HTERT RPE-1 (cell line): ENCODE data around the gene SSB.
"Not testable (repeated sequence)": the region's sequence is repeated elsewhere in the genome, so short reads cannot be mapped to it uniquely, and the experiment has no call there.

Experiments used
- in situ Hi-C: fragments of 300-500 bp; cut with MboI; formaldehyde crosslinking; loops from 4 replicates; pipeline ENCODE4 v1.14.3; 2020; ENCODE audit warnings: low sequenced_read_pairs

The SSB gene

DNA sequence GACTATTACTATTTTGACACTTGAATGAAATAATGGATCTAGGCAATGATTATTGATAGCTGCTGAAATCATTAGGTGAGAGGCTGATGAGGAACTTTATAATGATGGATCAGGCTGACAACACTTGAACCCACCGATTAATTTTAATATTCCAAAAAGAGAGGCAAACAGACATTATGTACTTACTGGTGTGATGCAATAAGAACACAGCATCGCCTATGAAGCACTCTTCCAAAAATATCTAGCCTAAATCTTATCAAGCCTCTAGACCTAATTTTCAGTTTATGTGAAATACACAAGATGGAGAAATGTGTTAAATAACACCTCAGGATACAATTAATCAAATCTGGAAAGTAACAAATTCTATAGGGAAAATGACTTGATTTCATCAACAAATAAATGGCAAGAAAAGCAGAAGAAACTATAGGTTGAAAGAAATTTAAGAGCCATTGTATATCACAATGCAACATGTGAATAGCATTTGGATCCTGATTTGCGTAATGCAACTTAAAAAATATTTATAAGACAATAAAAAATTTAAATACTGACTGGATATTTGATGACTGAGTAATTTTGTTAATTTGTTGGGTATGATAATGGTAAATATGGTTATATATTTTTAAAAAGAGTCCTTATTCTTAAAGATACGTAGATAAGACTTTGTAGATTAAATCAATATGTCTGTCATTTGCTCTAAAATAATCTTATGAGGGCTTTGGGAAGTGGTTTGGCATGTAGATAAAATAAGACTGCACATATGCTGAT, 17.2 kb upstream of the SSB start:
- in situ Hi-C loops = no loop called here

DNA sequence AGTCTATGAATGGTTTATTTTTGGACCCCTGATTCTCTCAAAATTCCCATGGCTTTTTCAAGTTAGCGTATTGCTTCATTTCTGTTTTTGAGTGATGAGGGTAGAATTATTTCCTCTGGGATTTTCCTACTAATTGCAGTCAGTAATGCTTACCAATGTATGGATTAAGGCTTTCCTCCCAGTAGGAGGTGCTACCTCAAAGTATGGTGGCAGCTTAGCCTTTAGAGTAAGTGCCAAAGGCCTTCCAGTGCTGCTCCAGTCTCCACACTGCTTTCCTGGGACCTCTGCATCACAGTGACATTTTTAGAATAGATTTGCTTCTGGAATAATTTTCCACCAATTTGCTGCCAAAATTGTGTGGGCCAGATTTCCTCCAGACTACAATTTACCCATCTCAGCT, 16.2 kb upstream of the SSB start:
- in situ Hi-C loops = no loop called here

GRCh38 chr2:169790581-169790980, 8.1 kb upstream of the SSB start:
- in situ Hi-C loops = no loop called here

DNA sequence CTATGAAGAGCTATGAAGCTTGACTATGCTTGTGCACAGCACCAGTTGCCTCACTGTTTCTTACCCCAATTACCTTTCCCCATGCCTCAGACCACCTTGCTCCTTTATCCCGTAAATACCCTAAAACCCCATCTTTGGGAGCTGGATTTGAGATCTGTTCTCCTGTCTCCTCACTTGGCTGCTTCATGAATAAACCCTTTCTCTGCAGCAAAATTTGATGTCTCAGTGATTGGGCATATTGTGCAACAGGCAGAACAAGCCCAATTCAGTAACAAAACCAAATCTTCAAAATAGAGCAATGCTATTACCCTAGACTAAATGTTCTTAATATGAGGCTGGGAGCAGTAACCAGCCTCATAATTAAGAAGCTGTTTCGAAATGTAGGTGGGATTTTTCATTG, 3.5 kb upstream of the SSB start:
- in situ Hi-C loops = no loop called here

GRCh38 chr2:169796441-169796840, 2.2 kb upstream of the SSB start:
- in situ Hi-C loops = no loop called here

- in situ Hi-C loops = no loop called here
Observed at GRCh38 chr2:169797601-169798000, 1.1 kb upstream of the SSB start.

- in situ Hi-C loops = no loop called here
Observed at GRCh38 chr2:169798397-169798717, 314 bp upstream of the SSB start.

- in situ Hi-C loops = no loop called here
Observed at GRCh38 chr2:169803480-169803879, 4.8 kb downstream of the SSB start.

DNA sequence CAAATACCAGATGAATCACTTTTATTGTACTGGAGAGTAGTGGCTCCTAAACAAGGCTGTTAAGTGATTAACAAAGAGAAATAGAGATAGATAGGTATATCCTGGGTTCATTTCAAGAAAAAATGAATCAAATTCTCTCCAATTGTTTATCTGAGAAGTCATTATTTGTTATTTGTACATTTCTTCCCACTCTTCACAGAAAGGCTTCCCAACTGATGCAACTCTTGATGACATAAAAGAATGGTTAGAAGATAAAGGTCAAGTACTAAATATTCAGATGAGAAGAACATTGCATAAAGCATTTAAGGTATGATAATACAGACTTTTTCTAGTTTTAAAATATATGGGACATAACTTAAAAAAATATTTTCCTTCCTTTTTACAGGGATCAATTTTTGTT, 7.9 kb downstream of the SSB start:
- in situ Hi-C loops = no loop called here

DNA sequence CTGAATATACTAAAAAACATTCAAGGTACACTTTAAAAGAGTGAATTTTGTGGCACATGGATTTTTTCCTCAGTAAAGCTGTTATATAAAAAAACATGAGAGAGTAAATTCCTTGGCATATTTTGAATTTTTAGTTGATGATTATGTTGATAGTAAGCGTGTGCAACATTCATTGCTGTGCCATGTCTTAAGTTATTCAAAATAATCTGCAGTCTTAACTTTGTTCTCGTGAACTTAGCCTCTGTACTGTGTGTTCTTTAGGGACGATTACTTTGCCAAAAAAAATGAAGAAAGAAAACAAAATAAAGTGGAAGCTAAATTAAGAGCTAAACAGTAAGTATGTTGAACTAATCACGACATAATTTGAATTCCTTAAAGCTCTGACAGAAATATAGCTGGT, 9.6 kb downstream of the SSB start:
- in situ Hi-C loops = no loop called here

DNA sequence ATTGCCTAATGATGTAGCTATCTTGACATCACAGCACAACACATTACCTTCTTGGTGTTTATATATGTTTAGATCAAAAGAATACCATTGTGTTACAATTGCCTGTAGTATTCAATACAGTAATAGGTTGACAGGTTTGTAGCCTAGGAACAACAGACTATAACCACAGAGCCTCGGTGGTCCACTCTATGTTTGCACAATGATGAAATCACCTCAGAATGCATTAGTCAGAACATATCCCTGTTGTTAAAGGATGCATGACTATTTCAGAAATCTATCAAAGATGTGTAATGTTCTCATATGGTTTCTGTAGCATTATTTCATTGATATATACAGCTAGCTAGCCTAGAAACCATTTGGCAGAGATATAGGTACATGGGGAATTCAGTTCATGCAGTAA, 17.2 kb downstream of the SSB start:
- in situ Hi-C loops = no loop called here

- in situ Hi-C loops = not testable (repeated sequence)
Observed at GRCh38 chr2:169816961-169817360, 18.3 kb downstream of the SSB start.

DNA sequence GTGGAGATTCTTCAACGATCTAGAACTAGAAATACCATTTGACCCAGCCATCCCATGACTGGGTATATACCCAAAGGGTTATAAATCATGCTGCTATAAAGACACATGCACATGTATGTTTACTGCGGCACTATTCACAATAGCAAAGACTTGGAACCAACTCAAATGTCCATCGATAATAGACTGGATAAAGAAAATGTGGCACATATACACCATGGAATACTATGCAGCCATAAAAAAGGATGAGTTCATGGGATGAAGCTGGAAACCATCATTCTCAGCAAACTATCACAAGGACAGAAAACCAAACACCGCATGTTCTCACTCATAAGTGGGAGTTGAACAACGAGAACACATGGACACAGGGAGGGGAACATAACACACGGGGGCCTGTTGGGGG, 18.7 kb downstream of the SSB start:
- in situ Hi-C loops = not testable (repeated sequence)

DNA sequence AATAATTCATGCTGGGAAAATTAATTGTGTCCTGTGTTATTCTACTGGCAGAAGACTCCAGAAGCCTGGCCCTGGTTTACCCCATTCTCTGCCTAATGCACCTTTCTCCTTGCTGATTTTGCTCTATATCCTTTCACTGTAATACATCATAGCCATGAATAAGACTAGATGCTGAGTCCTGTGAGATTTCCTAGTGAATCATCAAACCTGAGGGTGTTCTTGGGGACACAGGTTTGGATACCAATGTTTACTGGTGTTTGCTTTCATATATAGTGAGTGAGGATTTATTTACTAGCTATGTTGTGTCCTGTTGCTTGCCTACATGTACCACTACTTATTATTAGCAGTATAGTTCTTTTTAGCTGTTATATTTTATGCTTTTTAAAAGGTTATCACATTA, 19.6 kb downstream of the SSB start:
- in situ Hi-C loops = no loop called here

GRCh38 chr2:169819106-169819505, 20.4 kb downstream of the SSB start:
- in situ Hi-C loops = no loop called here

GRCh38 chr2:169820101-169820500, 21.4 kb downstream of the SSB start:
- in situ Hi-C loops = not testable (repeated sequence)

GRCh38 chr2:169822036-169822435, 23.4 kb downstream of the SSB start:
- in situ Hi-C loops = no loop called here

GRCh38 chr2:169822785-169823392, 24.2 kb downstream of the SSB start:
- in situ Hi-C loops = no loop called here

DNA sequence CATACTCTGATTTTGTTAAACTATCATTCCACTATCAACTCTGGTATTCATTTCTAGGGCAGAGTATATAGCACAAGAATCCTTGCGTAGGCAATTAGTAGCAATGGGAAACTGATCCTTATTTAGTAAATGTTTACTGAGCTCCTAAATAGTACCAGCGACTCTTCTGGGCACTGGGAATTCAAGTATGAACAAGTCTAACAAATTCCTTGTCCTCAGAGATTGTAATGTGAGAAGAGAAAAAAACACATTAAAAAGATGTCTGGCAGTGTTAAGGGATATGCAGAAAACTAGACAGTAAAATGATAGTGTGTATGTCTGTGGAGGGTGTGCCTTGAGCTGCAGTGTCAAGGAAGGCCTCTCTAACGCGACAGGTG, 25.3 kb downstream of the SSB start:
- in situ Hi-C loops = no loop called here

DNA sequence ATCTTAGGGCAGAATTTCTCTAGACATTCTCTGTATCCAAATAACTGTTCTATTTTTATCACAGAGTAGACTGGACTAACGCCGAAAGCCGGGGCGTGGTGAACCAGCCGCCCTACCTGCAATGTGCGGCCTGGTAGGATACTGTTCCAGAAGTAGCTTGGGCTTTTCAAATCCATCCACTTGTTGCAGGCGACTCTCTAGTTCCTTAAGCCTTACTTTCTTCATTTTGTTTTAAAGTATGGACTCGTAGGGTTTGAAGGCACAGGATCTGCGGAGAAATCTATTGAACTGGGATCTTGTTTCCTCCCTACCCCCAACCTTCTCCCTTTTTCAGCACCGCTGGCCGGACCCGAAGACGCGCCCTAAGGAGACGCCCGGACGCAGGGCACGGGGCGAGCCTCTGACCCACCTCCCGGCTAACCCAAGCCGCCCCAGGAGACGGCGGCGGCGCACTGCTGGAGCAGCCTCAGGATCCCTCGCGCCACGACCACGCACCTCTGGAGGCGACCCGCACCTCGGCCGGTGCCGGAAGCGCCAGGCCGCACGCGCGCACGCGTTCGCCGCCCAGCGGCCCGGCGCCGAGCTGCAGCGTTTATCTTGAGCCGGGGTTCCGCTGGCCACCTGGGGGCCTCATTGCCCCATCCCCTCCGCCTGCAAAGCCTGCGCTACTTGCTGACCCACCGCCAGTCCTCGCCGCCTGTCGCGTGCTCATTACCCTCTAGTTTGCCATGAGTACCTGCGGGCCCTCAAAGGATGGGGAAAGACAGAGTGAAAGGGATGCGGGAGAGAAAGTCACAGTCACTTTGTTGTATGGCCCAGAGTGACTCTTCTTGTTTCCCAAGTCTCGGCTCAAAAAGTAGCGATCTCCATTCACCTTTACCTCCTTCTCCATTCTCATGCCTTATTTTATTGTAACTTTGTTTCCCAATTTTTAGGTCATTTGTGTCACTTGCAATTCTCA, 26.0 kb downstream of the SSB start, which contains the start of gene METTL5:
METTL5 (minus strand) TSS at position 533 of the 961 bp plus-strand sequence; CDS start at position 225, 308 bp downstream.
- in situ Hi-C loops = no loop called here

DNA sequence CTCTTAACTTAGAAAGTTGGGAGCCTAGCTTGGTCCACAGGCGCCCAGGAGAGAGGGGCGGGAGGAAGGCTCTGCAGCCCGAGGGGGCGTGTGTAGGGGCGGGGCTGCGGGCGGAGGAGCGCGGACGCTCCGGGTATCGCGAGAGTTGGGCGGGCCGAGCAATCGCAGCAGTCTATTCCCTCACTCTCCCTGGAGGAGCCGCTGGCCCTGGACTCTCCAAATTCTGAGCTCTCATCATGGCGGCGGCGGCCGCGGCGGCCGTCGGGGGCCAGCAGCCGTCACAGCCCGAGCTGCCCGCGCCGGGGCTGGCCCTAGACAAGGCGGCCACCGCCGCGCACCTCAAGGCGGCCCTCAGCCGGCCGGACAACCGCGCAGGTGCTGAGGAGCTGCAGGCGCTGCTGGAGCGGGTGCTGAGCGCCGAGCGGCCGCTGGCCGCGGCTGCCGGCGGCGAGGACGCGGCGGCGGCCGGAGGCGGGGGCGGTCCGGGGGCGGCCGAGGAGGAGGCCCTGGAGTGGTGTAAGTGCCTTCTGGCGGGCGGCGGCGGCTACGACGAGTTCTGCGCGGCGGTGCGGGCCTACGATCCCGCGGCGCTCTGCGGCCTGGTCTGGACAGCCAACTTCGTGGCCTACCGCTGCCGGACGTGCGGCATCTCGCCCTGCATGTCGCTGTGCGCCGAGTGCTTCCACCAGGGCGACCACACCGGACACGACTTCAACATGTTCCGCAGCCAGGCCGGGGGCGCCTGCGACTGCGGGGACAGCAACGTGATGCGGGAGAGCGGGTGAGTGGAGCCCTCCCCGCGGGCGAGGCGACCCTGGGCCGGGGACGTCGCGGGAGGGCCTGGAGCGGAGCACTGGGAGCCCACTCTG, 28.8 kb downstream of the SSB start, which contains the start of gene UBR3:
UBR3 (plus strand) TSS at position 183 of the 869 bp plus-strand sequence; CDS start at position 237, 54 bp downstream.
- in situ Hi-C loops = no loop called here
